WTC11 (cell line): ENCODE results near the gene TNP2. TPM values are rescaled to one million over a fixed set of nuclear protein-coding genes. Genes with fewer than 3 reads are reported as not detected.

Experiments used
- ATAC-seq: fragments of 200-7000 bp; cut with Tn5 transposase; 2 replicates; pipeline ENCODE4 v1.10.0; 2021; ENCODE audit warnings: mild to moderate bottlenecking, moderate library complexity
- CTCF ChIA-PET: fragments of 300-600 bp; sonication (Branson Sonifier 250); formaldehyde crosslinking; loops from one replicate; lab custom pipeline; 2021; ENCODE audit warnings: antibody characterized with exemption; lab: Charles Lee
- POLR2A ChIA-PET: fragments of 350-600 bp; sonication (Branson Sonifier 250); formaldehyde crosslinking; loops from one replicate; lab custom pipeline; 2021; ENCODE audit warnings: antibody characterized with exemption; lab: Charles Lee
- DNase-seq: peaks from one replicate; pipeline ENCODE4 v3.0.0; 2021; ENCODE audit warnings: low spot score
- H3K27ac Mint-ChIP-seq: 2 replicates; pipeline ENCODE4 v1.8.0; 2021; ENCODE audit warnings: mixed read lengths
- H3K27me3 Mint-ChIP-seq: 2 replicates; pipeline ENCODE4 v1.8.0; 2021; ENCODE audit warnings: low read depth, mild to moderate bottlenecking, moderate library complexity, mixed read lengths
- H3K36me3 Mint-ChIP-seq: 2 replicates; pipeline ENCODE4 v1.8.0; 2021; ENCODE audit warnings: mixed read lengths
- H3K4me1 Mint-ChIP-seq: 2 replicates; pipeline ENCODE4 v1.8.0; 2022; ENCODE audit warnings: mixed read lengths
- H3K4me3 Mint-ChIP-seq: 2 replicates; pipeline ENCODE4 v1.8.0; 2021; ENCODE audit warnings: mild to moderate bottlenecking, moderate library complexity, mixed read lengths
- H3K9me3 Mint-ChIP-seq: 2 replicates; pipeline ENCODE4 v1.8.0; 2021; ENCODE audit warnings: mixed read lengths
- ARID4B ChIP-seq: sonication (generic); formaldehyde crosslinking; IDR thresholded peaks from 2 replicates; pipeline ENCODE4 v1.8.0; 2023; ENCODE audit warnings: missing genetic modification reagents, mild to moderate bottlenecking, borderline replicate concordance
- CBFB ChIP-seq: sonication (generic); formaldehyde crosslinking; IDR thresholded peaks from 2 replicates; pipeline ENCODE4 v1.8.1; 2022; ENCODE audit warnings: mild to moderate bottlenecking, low read depth, missing genetic modification reagents
- CREM ChIP-seq: sonication (generic); formaldehyde crosslinking; IDR thresholded peaks from 2 replicates; pipeline ENCODE4 v1.8.1; 2022; ENCODE audit warnings: mild to moderate bottlenecking, missing genetic modification reagents, moderate library complexity
- ERG ChIP-seq: fragments of 250-450 bp; sonication (Bioruptor Pico); IDR thresholded peaks from 2 replicates; pipeline ENCODE4 v1.8.0; 2021; ENCODE audit warnings: mild to moderate bottlenecking
- FOXP1 ChIP-seq: sonication (generic); formaldehyde crosslinking; IDR thresholded peaks from 2 replicates; pipeline ENCODE4 v1.8.0; 2022; ENCODE audit warnings: missing genetic modification reagents, mild to moderate bottlenecking, moderate library complexity, borderline replicate concordance
- HMGXB4 ChIP-seq: sonication (generic); formaldehyde crosslinking; IDR thresholded peaks from 2 replicates; pipeline ENCODE4 v1.8.1; 2023; ENCODE audit warnings: mild to moderate bottlenecking, moderate library complexity, missing genetic modification reagents
- IRF2 ChIP-seq: sonication (generic); formaldehyde crosslinking; IDR thresholded peaks from 2 replicates; pipeline ENCODE4 v1.8.0; 2022; ENCODE audit warnings: low read depth, missing genetic modification reagents, borderline replicate concordance
- JAZF1 ChIP-seq: fragments of 250-450 bp; sonication (Bioruptor Pico); IDR thresholded peaks from 2 replicates; pipeline ENCODE4 v1.9.0; 2021; ENCODE audit warnings: moderate library complexity, mild to moderate bottlenecking, inconsistent platforms
- NFATC4 ChIP-seq: fragments of 250-450 bp; sonication (Bioruptor Pico); IDR thresholded peaks from 2 replicates; pipeline ENCODE4 v1.9.0; 2021; ENCODE audit warnings: mild to moderate bottlenecking
- NR1H2 ChIP-seq: sonication (generic); formaldehyde crosslinking; IDR thresholded peaks from 2 replicates; pipeline ENCODE4 v1.9.0; 2021; ENCODE audit warnings: mild to moderate bottlenecking, moderate library complexity, missing genetic modification reagents
- SMAD3 ChIP-seq: sonication (generic); formaldehyde crosslinking; IDR thresholded peaks from 2 replicates; pipeline ENCODE4 v1.8.0; 2022; ENCODE audit warnings: missing genetic modification reagents, mild to moderate bottlenecking, borderline replicate concordance
- TP53 ChIP-seq: sonication (generic); formaldehyde crosslinking; IDR thresholded peaks from 2 replicates; pipeline ENCODE4 v1.8.1; 2023; ENCODE audit warnings: mild to moderate bottlenecking, missing genetic modification reagents
- ZNF425 ChIP-seq: fragments of 250-450 bp; sonication (Bioruptor Pico); conservative IDR thresholded peaks from 2 replicates; pipeline ENCODE4 v1.9.0; 2021; ENCODE audit warnings: mild to moderate bottlenecking
- ZNF671 ChIP-seq: fragments of 250-450 bp; sonication (Bioruptor Pico); IDR thresholded peaks from 2 replicates; pipeline ENCODE4 v1.8.0; 2021; ENCODE audit warnings: mild to moderate bottlenecking
- total RNA-seq: library from RNA; stranded (reverse); gene quantifications from 3 replicates; pipeline ENCODE4 v1.2.3, GENCODE V29; 2021
- TF ChIP-seq, protein P1 (sequence below): sonication (generic); formaldehyde crosslinking; IDR thresholded peaks from 2 replicates; pipeline ENCODE4 v1.8.0; 2023; ENCODE audit warnings: missing genetic modification reagents

The TNP2 gene
- total RNA-seq, 1 experiment from 2014 or later, result not detected

DNA sequence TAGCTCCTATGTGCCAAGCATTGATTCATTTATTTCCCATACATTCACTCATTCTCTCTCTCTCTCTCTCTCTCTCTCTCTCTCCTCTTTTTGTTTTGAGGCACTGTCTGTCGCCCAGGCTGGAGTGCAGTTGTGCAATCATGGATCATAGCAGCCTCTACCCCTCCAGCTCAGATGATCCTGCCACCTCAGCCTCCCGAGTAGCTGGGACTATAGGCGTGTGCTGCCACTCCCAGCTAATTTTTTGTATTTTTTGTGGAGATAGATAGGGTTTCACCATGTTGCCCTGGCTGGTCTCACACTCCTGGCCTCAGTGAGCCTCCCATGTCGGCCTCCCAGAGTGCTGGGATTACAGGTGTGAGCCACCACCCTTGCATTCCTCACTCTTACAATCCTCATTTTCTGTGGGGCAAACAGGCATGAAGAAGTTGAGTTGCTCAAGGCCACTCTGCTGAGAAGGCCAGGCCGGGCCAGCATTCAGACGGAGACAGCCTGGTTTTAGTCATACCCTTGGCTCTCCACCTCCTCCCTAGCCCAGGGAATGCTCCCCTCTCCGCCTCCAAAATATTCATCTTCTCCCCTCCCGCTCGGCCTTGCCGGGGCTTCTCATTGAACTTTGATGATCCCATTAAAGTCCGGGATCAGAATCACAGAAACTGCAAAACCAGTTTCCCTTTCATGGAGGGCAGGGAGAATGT is 7.9 kb upstream of the TNP2 start:
- CTCF ChIA-PET, result interaction anchor here (1.8 to 3.5 kb wide), 3 partner anchors 21 to 95 kb away, joined by 6 to 14 read pairs (median 7); partner anchors contain the start of gene SOCS1
- no peak overlapping the region for H3K27ac Mint-ChIP-seq

More for the DNA sequence above, 7.9 kb upstream of the TNP2 start:
- Mint-ChIP-seq H3K4me3 (no peak overlapping the region), H3K9me3 (peaks cover 8% of the 10 kb centered on the region), H3K36me3 (no peaks in the 10 kb centered on the region), H3K27me3 (no peaks in the 10 kb centered on the region; the same call in 1 of the 2 replicates), H3K4me1 (peaks cover 14% of the 10 kb centered on the region)
- no peak for DNase-seq
- ATAC-seq, result no peak
- POLR2A ChIA-PET, result no interaction called here
- TF ChIP-seq HMGXB4 (no peak), CREM (no peak), ZNF671 (CRISPR knock-in tag) (no peak), JAZF1 (no peak), ERG (CRISPR knock-in tag) (no peak), ZNF425 (CRISPR knock-in tag) (no peak), CBFB (CRISPR knock-in tag) (no peak), FOXP1 (no peak), NR1H2 (CRISPR knock-in tag) (no peak), IRF2 (CRISPR knock-in tag) (no peak), TP53 (CRISPR knock-in tag) (no peak), SMAD3 (CRISPR knock-in tag) (no peak), ARID4B (CRISPR knock-in tag) (no peak), NFATC4 (CRISPR knock-in tag) (no peak)
- TF ChIP-seq, protein P1, sequence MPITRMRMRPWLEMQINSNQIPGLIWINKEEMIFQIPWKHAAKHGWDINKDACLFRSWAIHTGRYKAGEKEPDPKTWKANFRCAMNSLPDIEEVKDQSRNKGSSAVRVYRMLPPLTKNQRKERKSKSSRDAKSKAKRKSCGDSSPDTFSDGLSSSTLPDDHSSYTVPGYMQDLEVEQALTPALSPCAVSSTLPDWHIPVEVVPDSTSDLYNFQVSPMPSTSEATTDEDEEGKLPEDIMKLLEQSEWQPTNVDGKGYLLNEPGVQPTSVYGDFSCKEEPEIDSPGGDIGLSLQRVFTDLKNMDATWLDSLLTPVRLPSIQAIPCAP (CRISPR knock-in tag), result no peak
- TF ChIP-seq, all 79 proteins: peak for 0
